DND-41 (cell line): Measurements from ENCODE around the gene CACNA1S.

Experiments
- ATAC-seq: fragments of 200-7000 bp; cut with Tn5 transposase; 3 replicates; pipeline ENCODE4 v1.9.1; 2021; ENCODE audit warnings: low read depth; ENCODE audit not compliant: insufficient read depth
- DNase-seq: peaks from one replicate; pipeline ENCODE4 v3.0.0-alpha.2; 2020
- H2AFZ ChIP-seq: 2 replicates; pipeline ENCODE4 v1.6.0; 2012; ENCODE audit warnings: low read depth, low read length
- H3K27ac ChIP-seq: 2 replicates; pipeline ENCODE4 v1.5.1; 2012; ENCODE audit warnings: low read length, inconsistent platforms
- H3K27me3 ChIP-seq: fragments of 200-600 bp; sonication (generic); 2 replicates; pipeline ENCODE4 v1.6.0; 2012; ENCODE audit warnings: low read length, mild to moderate bottlenecking, inconsistent platforms; ENCODE audit not compliant: insufficient read depth, poor library complexity
- H3K36me3 ChIP-seq: 2 replicates; pipeline ENCODE4 v1.5.1; 2012; ENCODE audit warnings: low read length, inconsistent platforms; ENCODE audit not compliant: insufficient read depth
- H3K4me1 ChIP-seq: 2 replicates; pipeline ENCODE4 v1.5.1; 2012; ENCODE audit warnings: mild to moderate bottlenecking, low read length; ENCODE audit not compliant: insufficient read depth
- H3K4me2 ChIP-seq: 2 replicates; pipeline ENCODE4 v1.6.0; 2012; ENCODE audit warnings: mild to moderate bottlenecking, moderate library complexity, low read length, inconsistent platforms; ENCODE audit not compliant: insufficient read depth
- H3K4me3 ChIP-seq, 2 experiments: fragments of 200-600 bp in 1 of 2; shearing (Covaris generic) in 1 of 2; 2 replicates each; pipeline ENCODE4 v1.5.1; 2012 to 2016; ENCODE audit warnings: inconsistent platforms in 2 of 2, low read length in 2 of 2, mild to moderate bottlenecking in 2 of 2, low read depth in 1 of 2, moderate library complexity in 1 of 2
- H3K79me2 ChIP-seq: 2 replicates; pipeline ENCODE4 v1.6.0; 2012; ENCODE audit warnings: low read length, inconsistent platforms; ENCODE audit not compliant: insufficient read depth
- H3K9ac ChIP-seq: 2 replicates; pipeline ENCODE4 v1.6.0; 2012; ENCODE audit warnings: low read depth, mild to moderate bottlenecking, inconsistent platforms, low read length, moderate library complexity
- H3K9me3 ChIP-seq: 2 replicates; pipeline ENCODE4 v1.5.1; 2012; ENCODE audit warnings: low read length, moderate library complexity, mild to moderate bottlenecking, inconsistent platforms; ENCODE audit not compliant: insufficient read depth, severe bottlenecking
- H4K20me1 ChIP-seq: 2 replicates; pipeline ENCODE4 v1.6.0; 2012; ENCODE audit warnings: low read length; ENCODE audit not compliant: insufficient read depth
- EZH2 ChIP-seq: IDR thresholded peaks from 3 replicates; pipeline ENCODE4 v1.6.1; 2012; ENCODE audit warnings: borderline replicate concordance, low read depth, mild to moderate bottlenecking, moderate library complexity, low read length, inconsistent platforms; ENCODE audit not compliant: severe bottlenecking
- TF ChIP-seq, protein P1 (sequence below): IDR thresholded peaks from 2 replicates; pipeline ENCODE4 v1.5.1; 2012; ENCODE audit warnings: borderline replicate concordance, low read length, moderate library complexity, mild to moderate bottlenecking; ENCODE audit not compliant: poor library complexity, severe bottlenecking; ENCODE audit errors: extremely low read depth

CACNA1S gene

DNA sequence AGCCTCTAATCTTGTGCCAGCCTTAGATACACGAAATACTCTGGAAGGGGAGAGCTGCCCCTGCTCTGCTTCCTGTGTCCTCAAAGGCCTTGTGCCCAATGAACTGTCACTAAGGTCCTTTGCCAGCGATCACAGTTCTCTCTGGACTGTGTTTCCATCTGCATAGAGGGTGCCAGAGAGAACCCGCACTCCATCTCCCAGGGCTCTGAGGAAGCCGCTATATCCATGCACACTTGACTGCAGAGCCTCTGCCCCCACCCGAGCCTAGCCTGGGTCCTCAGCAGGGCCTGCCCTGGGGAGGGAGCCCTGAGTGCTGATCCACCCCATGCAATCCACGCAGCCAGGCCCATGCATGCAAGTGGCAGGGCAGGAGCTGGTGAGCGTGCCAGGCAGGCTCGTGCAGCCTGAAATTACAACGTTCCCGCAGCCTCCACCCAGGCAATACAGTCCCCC is 58.1 kb downstream of the CACNA1S start:
- H3K4me1 ChIP-seq = no peaks in the 10 kb centered on the region

DNA sequence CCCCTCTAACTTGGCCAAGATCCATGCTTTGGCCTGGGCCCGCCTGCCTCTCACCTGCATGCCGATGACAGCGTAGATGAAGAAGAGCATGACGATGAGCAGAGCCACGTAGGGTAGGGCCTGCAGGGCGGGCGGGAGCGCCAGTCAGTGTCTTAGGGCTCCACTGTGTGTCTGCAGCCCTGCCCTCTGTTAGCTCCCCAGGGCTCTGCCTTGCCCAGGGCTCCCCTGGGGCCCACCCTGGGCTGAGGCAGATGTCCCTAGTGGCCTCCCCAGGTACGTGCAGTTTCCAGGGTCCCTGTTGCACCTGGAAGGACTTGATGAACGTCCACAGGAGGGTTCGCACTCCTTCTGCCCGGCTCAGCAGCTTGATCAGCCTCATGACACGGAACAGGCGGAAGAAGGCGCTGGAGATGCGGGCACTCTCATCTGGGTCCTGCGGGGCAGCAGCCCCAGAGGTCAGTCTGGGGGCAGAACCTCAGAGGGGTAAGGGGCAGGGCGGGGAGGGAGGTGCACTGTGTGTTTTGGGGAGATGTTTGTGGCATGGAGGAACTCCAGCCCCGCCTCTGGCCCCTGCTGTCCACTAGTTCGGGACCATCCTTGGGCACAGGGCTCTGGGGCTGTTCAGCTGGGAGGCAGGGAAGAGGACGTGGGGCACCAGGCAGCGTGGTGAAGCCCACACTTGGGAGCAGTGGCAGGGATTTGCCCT is 58.9 kb downstream of the CACNA1S start:
- H3K4me2 ChIP-seq = no peak overlapping the region
- H3K4me3 ChIP-seq = no peak overlapping the region
- no peaks in the 10 kb centered on the region for H3K4me1 ChIP-seq
- no peak overlapping the region for H3K9ac ChIP-seq
- ATAC-seq (peak; percentile 56; the same call in 2 of the 3 replicates), DNase-seq (no peak)
- peaks cover 11% of the 10 kb centered on the region for H3K27me3 ChIP-seq
- H3K27ac ChIP-seq = no peak overlapping the region
- no peak for TF ChIP-seq EZH2
- TF ChIP-seq, protein P1, sequence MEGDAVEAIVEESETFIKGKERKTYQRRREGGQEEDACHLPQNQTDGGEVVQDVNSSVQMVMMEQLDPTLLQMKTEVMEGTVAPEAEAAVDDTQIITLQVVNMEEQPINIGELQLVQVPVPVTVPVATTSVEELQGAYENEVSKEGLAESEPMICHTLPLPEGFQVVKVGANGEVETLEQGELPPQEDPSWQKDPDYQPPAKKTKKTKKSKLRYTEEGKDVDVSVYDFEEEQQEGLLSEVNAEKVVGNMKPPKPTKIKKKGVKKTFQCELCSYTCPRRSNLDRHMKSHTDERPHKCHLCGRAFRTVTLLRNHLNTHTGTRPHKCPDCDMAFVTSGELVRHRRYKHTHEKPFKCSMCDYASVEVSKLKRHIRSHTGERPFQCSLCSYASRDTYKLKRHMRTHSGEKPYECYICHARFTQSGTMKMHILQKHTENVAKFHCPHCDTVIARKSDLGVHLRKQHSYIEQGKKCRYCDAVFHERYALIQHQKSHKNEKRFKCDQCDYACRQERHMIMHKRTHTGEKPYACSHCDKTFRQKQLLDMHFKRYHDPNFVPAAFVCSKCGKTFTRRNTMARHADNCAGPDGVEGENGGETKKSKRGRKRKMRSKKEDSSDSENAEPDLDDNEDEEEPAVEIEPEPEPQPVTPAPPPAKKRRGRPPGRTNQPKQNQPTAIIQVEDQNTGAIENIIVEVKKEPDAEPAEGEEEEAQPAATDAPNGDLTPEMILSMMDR = peak; percentile 32
- no peaks in the 10 kb centered on the region for H3K79me2 ChIP-seq
- H2AFZ ChIP-seq = no peak overlapping the region
- no peaks in the 10 kb centered on the region for H3K36me3 ChIP-seq
- no peaks in the 10 kb centered on the region for H3K9me3 ChIP-seq
- peaks cover 3% of the 10 kb centered on the region; the same call in 1 of the 2 replicates for H4K20me1 ChIP-seq

More for the DNA sequence above, 58.1 kb downstream of the CACNA1S start:
- H3K27me3 ChIP-seq = peaks cover 11% of the 10 kb centered on the region
- H3K4me3 ChIP-seq = no peak overlapping the region
- no peaks in the 10 kb centered on the region for H3K36me3 ChIP-seq
- TF ChIP-seq, protein P1 = no peak
- no peak for TF ChIP-seq EZH2
- H3K9me3 ChIP-seq = no peaks in the 10 kb centered on the region
- H3K9ac ChIP-seq = no peak overlapping the region
- DNase-seq (no peak), ATAC-seq (no peak)
- H3K27ac ChIP-seq = no peak overlapping the region
- H3K79me2 ChIP-seq = no peaks in the 10 kb centered on the region
- peaks cover 3% of the 10 kb centered on the region; the same call in 1 of the 2 replicates for H4K20me1 ChIP-seq
- H3K4me2 ChIP-seq = no peak overlapping the region
- H2AFZ ChIP-seq = no peak overlapping the region

DNA sequence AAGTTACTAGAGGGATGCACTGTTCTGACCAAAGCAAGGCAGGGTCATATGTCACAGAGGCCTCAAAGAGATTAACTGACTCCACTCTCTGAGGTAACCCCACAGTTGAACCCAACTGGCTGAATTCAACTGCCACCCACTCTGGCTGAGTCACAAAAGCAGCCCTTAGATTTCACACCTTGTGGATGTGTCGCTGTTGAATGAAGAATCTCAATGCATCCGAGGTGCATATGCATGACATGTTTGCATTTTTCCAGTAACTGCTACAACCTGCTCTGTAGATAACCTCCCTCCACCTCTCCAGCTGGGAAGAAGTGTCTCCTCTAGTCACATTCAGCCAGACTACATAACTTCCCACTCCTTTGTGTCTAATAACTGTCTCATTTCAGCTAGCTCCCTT is 60.8 kb downstream of the CACNA1S start:
- no peak overlapping the region for H3K4me2 ChIP-seq
- H2AFZ ChIP-seq = no peak overlapping the region
- H3K9ac ChIP-seq = no peak overlapping the region
- no peaks in the 10 kb centered on the region for H3K9me3 ChIP-seq
- no peak for TF ChIP-seq EZH2
- TF ChIP-seq, protein P1 = no peak
- H3K79me2 ChIP-seq = no peaks in the 10 kb centered on the region
- peaks cover 6% of the 10 kb centered on the region; the same call in 1 of the 2 replicates for H4K20me1 ChIP-seq
- DNase-seq (no peak), ATAC-seq (no peak)
- no peaks in the 10 kb centered on the region for H3K36me3 ChIP-seq
- H3K27me3 ChIP-seq = peaks cover 8% of the 10 kb centered on the region
- H3K4me1 ChIP-seq = no peaks in the 10 kb centered on the region
- no peak overlapping the region for H3K4me3 ChIP-seq
- no peak overlapping the region for H3K27ac ChIP-seq
